HG03565 (cell line): ENCODE measurements around the gene NKAPL.

Experiments
- ATAC-seq: cut with Tn5 transposase; IDR thresholded peaks from one replicate; pipeline ENCODE4 v1.9.1; 2021; ENCODE audit warnings: mild to moderate bottlenecking, moderate library complexity; ENCODE audit not compliant: unreplicated experiment

The NKAPL gene

DNA sequence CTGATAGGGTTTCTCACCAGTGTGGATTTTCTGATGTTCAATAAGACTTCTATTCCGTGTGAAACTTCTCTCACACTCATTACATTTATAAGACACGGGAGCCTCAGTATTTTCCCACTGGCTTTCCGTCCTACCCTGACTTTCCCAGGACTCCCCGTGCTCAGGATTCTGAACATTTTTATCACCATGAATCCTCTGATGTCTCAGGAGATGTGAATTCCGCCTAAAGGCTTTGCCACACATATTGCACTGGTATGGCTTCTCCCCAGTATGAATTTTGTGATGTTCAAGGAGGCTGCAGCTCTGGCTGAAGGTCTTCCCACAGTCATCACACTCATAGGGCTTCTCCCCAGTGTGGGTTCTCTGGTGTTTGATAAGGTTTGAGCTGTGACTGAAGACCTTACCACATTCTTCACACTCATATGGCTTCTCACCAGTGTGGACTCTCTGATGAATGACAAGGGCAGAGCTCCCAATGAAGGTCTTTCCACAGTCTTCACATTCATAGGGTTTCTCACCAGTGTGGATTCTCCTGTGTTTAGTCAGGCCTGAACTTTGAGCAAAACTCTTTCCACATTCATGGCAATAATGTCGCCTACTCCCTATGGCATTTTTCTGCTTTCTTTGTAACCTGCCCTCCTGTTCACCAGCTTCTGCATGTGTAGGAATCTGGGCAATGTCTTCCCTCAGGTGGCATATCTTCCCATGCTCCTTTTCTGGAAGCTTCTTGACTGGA is 13.7 kb upstream of the NKAPL start:
- ATAC-seq = no peak

DNA sequence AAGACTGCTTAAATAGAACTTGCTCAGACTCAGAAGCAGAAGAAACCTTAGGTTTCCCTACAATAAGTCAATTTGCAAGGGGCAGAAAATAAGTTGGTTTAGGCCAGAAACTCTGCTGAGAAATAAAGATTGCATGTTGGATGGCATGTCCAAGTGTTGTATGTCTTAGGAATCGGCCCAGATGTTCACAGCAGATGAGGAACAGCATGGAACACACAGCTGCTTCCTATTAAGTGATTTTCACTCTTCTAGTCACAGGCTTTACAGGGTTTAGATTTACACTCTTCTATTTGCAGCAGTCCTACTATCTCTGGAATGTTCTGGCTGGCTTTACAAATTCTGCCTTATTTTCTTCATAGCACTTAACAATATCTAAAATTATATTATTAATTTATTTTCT is 10.2 kb upstream of the NKAPL start:
- no peak for ATAC-seq

DNA sequence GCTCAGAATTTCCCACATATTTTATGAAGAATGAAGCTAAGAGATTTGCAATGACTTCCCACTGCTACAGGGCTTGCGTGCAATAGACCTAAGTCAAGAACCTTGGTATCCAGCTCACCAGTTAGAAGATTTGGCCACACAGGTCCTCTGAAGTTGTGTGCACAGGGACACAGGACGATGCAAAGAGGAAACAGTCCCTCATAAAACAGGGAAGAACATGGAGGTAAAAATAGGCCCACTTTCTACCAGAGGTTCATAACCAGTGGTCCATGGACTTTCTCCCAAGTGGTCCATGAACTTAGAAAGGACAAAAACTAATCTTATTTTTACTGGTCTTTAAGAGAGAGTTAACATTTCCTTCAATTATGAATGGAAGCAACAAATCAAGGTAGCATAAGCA is 8.3 kb upstream of the NKAPL start:
- ATAC-seq = no peak

DNA sequence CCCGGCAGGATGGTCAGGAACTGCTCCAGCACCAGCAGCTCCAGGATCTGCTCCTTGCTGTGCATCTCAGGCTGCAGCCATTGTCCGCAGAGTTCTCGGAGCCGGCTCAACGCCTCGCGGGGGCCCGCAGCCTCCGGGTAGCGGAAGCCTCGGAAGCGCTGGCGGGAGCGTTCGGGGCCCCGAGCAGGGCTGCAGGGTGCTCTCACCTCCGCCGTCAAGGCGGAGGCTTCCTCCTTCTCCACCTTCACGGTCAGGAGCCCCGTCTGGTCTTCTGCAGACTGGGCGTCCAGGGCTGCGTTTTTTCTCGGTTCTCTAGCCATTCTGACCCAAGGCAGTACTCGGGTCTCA is 7.5 kb upstream of the NKAPL start:
- ATAC-seq = peak; percentile 15

DNA sequence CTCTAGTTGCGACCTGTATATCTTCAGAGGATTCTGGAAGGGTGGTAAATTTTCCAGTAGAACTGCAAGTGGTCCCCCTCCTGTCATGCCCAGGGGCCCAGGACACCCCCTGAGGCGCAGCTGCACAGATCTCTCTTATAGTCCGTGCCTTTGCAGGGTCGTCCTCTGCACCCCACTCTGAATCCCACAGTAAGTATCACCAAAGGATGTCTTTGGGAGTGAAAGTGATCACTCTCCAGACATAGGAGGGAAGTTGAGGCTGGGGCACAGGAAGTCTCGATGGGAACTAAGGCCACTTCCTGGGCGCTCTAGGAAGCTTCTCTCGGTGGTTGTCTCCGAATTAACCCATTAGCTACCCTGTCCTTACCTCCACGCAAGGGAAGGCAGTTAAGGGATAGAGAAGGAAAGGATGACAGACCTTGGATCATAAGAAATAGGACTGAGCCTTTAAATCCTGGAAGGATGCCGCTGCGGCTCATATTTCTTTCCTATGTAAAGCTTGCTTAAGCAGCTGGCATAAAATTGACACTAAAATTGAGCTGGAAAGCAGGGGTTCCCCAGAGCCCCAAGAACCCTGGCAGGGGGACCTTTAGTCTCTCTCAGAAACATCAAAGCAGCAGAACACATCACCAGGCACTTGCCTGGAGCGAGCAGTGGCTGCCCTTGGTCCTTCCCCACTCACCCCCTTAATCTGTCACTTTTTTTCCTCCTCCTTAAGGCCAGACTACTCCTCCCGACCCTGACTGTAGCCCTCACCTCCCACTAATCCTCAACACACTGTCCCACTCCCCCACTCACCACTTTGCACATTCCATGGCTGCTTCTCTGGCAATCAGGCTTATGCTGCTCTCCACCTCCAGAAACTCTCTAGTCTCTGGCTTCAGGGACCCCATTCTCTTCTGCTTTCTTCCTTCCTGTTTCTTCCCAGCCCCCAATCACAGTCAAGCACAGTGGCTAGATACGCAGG is 6.8 kb upstream of the NKAPL start, which contains the start of gene ZKSCAN4:
TSS of gene ZKSCAN4 (minus strand) at position 261 of the 967 bp plus-strand sequence. CDS start 289 bp downstream, outside the sequence.
- peak; percentile 69 for ATAC-seq

DNA sequence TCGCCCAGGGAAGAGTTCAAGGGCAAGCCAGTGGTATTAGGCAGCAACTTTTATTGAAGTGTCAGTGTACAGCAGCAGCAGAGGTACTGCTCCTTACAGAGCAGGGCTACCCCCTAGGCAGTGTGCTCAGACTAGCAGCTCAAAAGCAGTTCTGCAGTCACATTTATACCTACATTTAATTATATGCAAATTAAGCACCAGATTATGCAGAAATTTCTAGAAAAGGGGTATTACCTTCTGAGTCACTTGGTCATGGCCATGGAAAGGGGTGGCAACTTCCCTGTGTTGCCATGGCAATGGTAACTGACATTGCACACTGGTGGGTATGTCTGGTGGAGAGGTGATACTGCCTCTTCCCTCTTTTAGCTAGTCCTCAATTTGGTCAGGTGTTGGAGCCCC is 5.0 kb upstream of the NKAPL start:
- no peak for ATAC-seq

DNA sequence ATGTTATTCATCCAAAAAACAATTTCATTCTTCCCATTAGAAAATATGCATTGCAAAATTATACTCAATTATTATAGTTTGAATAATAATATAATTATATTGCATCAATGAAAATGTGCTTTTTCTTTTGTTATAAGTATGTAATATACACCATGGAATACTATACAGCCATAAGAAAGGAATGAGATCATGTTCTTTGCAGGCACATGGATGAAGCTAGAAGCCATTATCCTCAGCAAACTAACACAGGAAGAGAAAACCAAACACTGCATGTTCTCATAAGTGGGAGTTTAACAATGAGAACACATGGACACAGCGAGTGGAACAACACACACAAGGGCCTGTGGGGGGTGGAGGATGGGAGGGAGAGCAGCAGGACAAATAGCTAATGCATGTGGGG is 2.1 kb upstream of the NKAPL start:
- no peak for ATAC-seq

DNA sequence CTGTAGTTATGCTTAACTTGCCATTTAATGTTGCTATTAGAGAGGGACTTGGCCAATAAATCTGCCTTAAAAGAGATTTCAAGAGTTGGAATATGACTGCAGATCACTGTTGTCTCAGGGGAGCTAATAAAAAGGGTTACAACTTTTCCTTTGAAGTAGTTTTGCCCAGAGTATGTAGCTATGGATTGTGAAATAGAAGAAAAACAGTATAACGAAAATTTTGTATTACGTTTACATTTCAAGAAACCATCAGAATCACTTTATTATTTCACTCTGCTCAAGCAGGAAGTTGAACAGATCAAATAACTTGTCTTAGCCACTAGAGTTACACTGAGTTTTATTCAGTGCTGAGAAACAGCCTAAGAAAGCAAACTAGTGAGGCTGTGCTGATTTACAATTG is 4.8 kb downstream of the NKAPL start:
- ATAC-seq = no peak

DNA sequence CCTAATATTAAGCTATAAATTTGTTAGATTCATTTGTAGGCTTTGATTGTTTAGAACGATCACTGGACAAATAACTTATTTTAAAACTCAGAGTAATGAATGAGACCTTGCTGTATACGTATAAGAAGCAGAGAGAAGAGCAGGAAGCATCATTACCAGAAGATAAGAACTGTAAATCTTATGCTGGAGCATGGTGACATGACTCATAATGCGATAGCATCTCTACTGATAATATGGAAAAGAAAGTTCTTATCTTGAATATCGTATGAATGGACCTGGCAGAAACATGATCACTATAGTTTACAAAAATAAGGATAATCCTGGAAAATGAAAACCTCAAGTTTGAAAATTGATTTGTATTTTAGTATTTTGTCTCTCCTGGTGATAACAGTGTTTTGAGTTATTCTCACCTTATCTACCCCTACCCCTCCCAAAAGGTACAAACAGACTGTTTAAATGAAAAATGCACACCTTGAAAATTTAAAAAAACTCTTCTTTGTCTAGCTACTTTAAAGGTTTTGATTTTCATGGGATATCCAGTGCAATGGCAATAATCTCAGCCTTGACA is 5.8 kb downstream of the NKAPL start:
- no peak for ATAC-seq

DNA sequence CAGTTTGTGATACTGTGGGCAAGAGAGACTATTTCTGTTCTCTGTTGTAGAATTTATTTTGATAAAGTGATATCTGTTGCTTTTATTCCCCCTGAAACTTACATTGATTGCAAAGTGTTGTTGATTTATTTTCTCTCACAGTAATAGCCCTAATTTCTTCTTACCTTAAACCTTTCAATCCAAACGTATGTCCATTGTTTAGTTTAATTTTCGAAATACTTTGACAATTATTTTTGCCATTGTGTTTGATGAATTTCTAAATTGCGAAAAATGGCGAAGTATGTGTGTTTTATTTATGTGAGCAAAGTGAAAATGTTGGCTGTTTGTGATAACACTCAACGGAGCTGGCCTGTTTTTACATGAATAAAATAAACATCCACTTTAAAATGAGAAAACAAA is 7.5 kb downstream of the NKAPL start:
- no peak for ATAC-seq

DNA sequence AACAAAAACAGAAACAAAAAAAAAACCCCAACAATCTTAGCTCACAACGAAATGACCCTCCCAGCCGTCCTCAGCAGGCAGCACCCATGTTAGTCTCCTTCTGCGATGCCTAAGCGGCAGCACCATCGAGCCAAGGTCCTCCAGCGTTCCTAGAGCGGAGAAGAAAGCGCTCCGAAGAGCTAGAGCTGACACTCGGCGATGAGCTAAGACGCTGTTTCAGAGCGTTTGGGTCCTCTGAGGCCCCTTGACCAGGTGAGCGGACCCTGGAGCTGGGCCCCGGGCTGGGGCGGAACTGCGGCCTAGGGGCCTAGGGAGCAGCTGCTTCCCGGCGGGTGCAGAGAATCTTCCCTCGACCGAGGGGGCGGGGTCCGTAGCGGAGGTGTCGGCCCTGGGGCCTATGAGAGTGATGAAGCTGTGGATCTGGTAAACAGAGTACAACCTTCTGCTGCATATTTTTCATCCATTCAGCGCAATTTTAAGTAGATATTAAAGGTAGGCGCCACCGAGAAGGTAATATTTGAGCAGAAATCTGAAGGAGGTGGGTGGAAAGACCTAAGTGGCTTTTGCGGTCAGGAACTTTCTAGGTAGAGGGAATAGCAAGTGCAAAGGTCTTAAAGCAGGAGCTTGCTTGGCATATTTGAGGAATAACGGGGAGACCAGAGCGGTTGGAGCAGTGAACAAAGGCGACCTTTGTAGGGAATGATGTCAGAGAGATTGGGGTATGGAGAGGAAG is 8.0 kb downstream of the NKAPL start, which contains the start of gene ZSCAN26:
TSS of gene ZSCAN26 (plus strand) at position 182 of the 733 bp plus-strand sequence. CDS start 4,777 bp downstream, outside the sequence.
- peak; percentile 76 for ATAC-seq

DNA sequence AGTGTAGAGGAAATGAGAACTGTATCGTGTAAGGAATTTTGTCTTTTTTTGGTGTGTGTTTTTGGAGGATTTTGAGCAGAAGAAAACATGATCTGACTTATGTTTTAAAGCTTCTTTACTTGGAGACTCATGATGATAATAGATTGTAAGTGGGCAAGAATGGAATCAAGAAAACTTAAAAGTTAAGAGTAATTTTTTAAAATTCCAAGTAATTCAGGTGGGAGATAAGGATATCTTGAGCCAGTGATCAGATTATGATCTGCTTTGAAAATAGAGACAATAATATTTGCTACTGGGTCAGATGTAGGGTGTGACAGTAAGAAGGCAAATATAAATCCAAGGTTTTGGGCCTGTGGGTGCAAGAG is 8.6 kb downstream of the NKAPL start:
- no peak for ATAC-seq

DNA sequence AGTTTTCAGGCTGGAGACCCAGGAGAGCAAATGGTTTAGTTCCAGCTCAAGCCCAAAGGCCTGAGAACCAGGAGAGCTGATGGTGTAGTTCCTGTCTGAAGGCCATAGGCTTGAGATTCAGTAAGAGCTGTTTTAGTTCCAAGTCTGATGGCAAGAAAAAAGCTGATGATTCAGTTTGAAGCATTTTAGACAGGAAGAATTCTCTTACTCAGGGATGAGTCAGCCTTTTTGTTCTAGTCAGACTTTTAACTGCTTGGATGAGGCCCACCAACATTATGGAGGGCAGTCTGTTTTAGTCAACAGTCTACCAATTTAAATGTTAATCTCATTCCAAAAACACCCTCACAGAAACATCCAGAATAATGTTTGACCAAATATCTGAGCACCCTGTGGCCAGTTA is 10.4 kb downstream of the NKAPL start:
- no peak for ATAC-seq

DNA sequence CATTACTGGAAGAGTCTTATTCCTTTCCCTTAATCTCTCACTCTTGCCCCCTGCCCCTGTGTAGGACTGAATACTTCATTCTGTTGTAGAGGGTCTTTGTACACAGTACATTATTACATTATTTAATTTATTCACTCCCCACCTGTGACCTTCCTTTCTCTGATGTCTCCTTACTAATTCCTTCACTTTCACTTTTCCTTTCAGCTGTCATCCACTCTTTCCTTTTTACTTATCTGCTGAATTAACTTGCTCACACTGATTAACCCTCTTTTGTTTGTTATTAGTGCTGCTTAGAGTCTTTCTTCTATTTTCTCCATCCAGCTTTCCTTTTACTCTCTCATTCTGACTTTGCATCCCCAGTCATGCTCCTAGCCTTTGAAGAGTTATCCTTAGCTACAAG is 15.8 kb downstream of the NKAPL start:
- ATAC-seq = no peak

DNA sequence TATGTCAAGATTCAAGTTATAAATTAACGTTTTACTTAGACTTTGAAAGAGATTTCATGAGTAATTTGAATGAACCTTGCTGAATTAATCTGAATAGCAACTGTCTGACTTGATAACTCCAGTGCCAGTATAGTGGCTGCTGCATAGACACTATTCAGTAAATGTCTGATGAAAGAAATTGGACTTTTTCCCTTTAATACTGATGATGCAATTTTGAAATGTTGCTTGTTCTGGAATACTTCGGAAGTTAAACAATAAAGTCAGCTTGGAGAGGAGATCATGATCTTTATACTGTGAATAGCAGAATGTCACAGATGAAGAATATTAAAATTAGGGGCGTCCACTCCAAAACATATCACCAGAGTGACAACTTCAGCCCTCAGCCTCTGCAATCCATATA is 18.6 kb downstream of the NKAPL start:
- ATAC-seq = no peak

DNA sequence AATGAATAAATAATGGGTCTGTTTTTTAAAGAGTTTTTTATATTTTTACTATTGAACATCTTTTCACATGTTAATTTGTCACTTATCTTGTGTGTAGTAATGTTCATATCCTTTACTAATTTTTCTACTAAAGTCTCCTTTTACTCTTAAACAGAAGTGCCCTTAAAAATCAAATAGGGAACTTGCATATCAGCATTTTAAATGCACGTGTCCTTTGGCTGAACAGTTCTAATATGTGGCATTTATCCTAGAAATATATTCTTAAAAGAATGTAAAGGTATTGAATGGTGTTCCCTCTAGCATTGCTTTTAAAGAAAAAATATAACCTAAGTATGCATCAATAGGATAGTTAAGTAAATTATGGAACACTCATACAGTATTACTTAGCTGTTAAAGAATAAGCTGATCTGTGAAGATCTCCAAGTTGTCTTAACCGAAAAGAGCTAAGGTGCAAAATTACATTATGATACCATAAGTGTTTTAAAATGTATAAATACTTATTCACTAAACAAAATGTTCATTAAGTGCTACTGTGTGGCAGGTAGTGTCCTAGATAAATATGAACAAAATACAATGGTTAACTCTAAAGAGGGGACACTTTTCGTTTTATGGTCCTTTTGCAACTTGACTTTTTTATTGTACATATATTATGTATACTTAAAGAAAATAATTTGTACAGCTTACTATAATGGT is 21.6 kb downstream of the NKAPL start:
- no peak for ATAC-seq

DNA sequence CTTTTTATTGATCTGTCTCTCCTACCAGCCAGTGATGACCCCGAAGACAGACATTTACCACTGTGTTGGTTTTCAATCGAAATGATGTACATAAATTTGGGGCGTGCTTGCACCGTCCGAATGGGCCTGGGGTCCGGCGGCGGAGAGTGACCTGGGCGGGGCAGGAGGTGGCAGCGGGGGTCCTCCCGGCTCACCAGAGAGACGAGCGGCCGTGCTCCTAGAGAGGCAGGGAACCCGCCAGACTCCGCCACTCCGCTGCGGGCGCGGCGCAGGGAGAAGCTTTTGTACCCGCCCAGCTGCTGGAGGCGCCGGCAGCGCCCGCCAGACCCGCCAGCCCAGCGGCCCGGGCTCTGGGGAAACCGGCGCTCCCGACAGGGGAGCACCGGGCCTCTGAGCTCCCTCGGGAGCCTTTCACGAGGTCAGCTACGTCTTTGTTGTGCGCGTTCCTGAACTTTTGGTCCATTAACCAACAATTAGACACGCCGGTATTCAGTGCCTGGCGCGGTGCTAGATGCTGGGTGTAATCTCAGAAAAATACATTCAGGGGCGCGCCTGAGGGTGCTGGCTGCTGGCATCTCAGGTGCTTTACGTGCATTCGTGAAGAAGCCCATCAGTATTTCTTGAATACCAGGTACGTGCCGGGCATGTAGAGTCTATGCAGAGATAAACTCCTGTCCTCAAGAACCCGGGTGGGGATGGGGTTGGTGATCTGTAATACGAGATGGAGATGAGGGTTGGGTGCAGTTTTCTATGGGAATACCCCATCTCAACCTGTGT is 22.4 kb downstream of the NKAPL start, which contains the start of gene PGBD1:
TSS of gene PGBD1 (plus strand) at position 285 of the 777 bp plus-strand sequence. CDS start 2,242 bp downstream, outside the sequence.
- no peak for ATAC-seq

DNA sequence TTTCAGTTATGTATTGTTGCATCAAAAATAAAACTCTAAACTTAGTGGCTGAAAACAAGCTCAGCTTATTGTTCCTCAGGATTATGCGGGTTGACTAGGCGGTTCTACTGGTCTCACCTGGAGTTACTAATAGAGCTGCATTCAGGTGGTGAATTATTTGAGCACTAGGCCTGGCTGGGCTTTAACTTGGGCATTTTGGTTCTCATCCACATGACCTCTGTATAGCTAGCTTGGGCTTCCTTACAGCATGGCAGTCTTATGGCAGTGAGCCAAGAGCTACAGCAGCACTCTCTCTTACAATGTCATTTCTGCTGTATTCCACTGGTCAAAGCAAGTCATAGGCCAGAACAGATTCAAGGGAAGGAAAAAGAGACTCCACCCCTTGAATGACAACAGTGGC is 23.8 kb downstream of the NKAPL start:
- ATAC-seq = no peak

DNA sequence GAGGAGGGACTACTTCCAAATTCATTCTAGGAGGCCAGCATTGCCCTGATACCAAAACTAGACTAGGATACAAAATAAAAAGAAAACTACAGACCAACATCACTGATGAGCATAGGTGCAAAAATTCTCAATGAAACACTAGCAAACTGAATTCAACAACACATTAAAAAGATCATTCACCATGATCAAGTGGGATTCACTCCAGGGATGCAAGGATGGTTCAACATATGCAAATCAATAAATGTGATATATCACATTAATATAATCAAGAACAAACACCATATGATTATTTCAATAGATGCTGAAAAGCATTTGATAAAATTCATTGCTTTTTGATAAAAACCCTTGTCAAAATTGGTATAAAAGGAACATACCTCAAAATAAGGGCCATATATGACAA is 32.5 kb downstream of the NKAPL start:
- ATAC-seq = no peak
